GM15510 (cell line): ENCODE data around the gene ETV6.

Experiments
- POLR2A ChIP-seq: IDR thresholded peaks from 3 replicates; pipeline ENCODE4 v1.6.1; 2011; ENCODE audit warnings: borderline replicate concordance; ENCODE audit not compliant: insufficient read length; ENCODE audit errors: extremely low read depth

ETV6 gene

DNA sequence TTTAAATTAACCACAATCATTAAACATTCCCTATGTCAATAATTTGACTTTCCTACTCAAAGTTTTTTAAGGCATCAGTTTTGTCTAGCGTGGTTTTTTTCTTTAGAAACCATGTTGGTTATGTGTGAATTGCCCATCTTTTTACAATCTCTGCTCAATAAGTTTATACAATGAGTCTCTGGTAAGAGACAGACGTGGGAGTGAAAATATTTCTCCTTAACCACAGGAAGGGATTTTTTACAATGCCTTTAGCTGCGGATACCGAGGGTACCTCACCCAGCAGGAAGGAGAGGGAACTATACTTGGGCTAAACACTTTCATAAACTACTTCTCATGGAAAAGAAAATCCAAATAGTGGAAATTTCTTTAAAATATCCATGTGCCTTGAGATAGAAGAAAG is 229.8 kb downstream of the ETV6 start:
- TF ChIP-seq POLR2A = no peak

DNA sequence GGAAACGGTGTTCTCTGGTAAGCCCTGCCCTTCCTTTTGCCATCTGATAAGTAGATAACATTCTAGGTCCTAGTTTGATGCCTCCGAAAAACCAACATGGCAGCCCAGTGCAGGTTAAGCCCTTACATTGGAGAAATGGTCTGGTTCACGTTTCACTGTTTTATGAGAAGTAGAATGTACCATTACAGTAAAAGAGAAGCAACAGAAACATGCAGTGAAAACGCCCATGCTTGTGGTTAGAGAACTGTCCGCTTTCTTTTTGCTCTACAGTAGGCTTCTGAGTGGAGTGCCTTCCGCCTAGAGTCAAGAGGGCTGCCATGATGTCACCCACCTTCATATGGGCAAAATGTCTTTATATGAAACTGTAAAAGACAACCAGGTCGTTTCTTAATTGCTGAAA is 230.9 kb downstream of the ETV6 start:
- TF ChIP-seq POLR2A = no peak

DNA sequence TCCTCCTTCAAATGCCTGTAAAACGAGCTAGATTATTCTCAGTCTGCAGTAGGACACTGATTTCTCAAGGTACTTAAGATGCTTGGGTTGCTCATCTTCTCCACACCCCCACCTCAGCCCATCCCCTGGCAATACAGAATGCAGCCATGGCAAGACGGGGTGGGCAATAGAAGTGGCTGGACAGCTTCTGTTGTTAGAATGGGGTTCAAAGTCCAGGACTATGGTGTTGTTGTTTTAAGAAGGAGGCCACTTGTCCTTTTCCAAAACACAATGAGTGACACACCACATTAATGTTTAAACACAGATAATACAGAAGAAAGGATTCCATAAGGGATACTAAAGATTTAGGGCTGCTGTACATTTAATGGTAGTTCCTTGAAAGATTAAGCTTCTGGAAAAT is 232.4 kb downstream of the ETV6 start:
- no peak for TF ChIP-seq POLR2A

DNA sequence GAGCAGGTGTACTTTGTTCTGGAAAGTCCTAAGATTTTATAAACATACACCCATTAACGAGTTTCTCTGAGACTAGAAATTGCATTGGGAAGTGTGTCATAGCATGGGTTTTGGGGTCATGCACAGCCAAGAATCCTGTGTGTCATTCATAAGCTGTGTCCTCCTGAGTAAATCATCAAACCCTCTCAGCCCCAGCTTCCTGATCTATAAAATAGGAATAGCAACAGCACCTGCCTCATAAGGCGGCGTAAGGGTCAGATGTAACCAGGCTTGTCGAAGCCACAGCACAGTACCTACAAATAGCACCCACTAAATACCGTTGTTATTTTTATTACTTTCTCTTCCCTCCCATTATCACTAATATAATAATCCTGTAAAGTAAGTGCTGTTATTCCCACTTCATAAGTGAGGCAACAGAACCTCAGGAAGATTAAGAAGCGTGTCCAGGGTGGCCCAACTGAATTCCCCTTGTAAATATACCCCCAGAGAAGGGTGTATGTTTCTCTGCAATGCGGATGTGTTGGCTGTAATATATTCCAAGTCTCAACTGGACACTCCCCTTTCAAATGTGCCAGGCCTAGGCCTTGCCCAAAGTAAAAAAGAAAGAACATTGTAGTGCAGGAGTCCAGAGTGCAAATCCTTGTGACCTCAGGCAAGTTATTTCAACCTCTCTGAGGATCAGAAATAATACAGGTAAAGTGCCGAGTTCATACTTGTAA is 233.0 kb downstream of the ETV6 start:
- TF ChIP-seq POLR2A = no peak

DNA sequence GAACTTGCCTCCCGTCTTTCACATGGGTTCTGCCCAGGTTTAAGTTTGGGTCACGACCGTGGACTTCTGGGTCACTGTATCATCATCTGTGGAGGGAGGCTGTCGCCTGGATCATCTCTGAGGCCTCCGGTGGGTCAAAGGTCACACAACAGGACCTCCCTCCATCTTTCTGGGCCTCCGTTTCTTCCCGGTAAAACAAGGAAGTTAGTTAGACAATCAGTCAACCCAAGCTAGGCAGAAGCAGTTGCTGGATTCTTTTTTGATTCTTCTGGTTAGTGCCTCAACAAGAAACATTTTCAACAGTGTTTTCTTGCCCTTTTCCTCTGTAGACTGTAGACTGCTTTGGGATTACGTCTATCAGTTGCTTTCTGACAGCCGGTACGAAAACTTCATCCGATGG is 234.6 kb downstream of the ETV6 start:
- TF ChIP-seq POLR2A = no peak

DNA sequence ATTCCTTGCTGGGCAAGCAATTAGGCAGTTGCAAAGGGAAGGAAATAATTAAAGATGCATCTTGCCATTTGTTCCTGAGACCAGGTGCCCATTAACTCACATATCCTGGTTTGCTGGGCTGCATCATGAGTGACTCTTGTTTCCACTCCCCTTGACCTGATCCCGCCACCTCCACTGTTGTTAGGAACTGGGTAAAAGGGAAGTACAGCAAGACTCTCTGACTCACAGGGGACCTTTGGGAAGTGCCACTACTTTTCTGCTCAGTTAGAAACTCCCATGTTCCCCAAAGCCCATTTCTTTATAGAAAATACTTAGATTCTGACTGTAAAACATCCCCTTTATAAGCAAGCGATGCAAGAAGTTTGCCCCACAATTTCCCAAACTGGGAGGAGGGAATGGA is 235.2 kb downstream of the ETV6 start:
- TF ChIP-seq POLR2A = no peak

DNA sequence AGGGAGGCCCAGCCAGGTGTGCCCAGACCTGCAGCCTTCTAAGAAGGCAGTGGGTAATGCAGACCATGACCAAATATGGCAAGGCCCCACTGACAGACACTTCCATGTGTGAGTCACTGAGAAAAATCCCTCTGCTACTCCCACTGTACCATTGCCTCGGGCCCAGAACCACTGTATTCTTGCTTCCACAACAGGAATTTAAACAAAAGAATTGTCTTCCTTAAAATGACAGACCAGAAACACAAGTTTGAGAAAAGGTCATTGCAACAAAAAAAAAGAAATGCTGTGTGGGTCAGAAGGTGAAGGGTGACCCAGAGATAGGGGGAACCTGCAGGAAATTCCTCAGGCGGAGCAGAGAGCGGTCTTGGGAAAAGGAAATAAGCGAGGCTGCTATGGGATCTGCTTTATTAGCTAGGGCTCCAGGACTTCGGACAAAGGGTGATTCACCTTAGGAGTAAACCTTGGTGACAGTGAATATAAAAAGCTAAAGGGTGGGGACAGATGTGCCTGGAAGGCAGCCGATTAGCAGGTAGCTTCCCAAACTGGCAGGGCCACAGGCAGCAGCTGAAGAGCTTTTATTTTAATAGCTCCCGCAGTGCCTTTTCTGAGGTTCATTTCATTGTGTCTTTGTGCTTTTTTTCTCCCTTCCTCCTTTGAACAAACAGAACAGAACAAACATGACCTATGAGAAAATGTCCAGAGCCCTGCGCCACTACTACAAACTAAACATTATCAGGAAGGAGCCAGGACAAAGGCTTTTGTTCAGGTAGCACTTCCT is 236.0 kb downstream of the ETV6 start:
- no peak for TF ChIP-seq POLR2A

DNA sequence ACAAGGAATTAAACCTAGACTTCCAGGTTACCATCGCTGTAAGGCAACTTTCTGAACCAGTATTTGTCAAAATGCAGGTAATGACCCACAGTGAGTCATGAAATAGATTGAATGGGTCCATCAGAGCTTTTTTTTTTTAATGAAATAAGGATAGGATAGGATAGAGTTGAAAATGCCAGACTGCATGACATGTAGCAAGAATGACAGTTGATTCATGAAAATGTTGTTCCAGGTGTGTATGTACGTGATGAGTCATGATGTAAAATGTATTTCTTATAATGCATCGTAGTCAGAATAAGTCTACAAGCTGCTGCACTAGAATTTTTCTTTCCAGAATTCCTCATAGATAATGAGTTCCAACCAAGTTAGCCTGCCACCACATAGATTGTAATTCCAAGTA is 236.9 kb downstream of the ETV6 start:
- no peak for TF ChIP-seq POLR2A

DNA sequence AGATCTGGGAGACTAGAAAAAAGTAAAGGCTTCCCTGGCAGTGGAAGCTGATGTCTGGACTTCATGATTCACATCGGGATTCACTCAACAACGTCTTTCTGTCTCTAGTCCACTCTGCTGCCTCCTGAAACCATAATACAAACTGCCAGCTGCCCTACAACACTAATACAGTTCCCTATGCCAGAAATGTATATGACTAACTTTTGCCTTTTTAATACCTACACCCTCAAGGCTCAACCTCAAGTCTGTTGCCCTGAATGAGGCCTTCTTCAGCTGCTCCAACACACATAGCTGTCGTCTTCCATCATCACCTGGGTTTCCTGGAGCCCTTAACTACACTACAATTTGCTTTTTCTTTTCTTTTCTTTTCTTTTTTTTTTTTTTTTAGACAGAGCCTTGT is 238.6 kb downstream of the ETV6 start:
- no peak for TF ChIP-seq POLR2A

DNA sequence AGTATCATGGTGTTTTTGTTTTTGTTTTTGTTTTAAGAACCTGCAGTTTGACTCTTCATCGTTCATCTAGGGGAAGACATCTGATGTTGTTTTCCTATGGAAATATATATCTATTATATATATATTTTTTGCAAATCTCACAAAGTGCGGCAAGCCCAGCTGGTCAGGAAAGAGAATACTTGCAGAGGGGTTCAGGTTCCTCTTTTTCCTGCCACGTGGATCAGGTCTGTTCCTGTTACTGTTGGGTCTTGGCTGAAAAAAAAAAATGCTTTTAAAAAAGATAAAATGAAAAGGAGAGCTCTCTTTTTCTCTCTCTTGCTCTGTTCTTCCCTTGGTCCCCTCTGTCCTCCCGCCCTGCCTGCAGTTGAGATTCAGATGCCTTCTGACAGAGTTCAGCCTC is 241.9 kb downstream of the ETV6 start:
- TF ChIP-seq POLR2A = no peak

DNA sequence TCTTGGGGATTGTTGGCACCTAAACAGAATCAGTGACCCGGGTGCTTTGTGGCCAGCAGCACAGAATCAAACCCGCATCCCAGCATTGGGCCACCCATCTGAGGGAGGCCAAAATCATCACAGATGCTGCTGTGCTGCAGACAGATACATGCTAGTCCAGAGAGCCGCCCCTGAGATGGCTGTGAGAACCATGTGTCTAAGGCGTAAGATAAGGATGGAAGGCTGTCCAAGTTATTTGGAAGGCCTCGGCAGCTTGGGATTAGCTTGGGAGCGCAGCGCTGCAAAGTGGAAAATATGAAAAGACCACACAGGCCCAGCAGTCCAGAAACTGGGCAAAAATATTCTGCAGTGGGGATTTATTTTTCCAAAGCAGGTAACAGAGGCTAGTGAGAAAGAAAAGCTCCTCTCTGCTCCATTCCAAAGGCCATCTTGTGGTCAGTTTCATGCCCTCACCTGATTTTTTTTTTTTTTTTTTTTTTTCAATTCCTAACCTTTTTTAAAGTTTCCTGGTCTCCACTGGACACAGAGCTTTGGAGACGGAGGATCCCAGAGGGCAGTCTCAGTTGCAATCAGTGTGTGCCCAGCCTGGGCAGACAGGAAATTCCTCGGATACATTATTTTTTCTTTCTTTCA is 242.4 kb downstream of the ETV6 start:
- TF ChIP-seq POLR2A = no peak

DNA sequence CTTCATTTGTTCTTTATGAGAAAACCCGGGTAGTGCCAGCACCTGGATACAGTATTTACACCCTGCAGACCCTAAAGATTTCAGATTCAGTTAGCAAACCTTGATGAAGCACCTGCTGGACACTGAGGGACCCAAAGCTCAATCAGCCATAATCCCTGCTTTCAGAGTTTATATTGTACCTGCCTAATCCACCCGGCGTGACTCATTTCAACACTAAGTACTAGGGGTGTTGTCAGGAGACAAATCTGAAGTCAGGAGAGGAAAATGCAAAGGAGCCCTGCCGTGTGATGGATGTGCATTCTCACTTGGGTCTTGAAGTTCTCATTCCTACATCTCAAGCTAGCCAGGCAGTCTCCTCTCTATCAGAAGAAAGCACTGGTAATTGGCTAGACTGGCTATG is 244.5 kb downstream of the ETV6 start:
- TF ChIP-seq POLR2A = no peak

DNA sequence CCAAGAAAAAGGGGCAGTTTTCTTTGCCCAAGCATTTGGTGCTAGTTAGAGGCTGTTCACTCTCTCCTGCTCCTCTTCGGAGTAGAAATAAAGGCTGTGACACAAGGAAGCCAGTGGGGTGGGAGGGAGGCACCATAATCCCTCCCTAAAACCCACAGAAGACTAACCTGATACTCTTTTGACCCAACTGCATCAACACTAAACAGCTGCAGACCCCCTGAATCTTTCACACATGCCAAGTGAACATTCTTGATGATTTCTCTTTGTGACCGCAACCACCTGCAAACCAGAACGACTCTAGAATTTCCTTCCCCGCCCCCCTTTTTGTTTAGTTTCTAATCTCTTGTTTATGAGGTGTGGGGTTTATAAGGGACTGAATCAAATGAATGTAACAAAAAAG is 245.4 kb downstream of the ETV6 start:
- TF ChIP-seq POLR2A = no peak

DNA sequence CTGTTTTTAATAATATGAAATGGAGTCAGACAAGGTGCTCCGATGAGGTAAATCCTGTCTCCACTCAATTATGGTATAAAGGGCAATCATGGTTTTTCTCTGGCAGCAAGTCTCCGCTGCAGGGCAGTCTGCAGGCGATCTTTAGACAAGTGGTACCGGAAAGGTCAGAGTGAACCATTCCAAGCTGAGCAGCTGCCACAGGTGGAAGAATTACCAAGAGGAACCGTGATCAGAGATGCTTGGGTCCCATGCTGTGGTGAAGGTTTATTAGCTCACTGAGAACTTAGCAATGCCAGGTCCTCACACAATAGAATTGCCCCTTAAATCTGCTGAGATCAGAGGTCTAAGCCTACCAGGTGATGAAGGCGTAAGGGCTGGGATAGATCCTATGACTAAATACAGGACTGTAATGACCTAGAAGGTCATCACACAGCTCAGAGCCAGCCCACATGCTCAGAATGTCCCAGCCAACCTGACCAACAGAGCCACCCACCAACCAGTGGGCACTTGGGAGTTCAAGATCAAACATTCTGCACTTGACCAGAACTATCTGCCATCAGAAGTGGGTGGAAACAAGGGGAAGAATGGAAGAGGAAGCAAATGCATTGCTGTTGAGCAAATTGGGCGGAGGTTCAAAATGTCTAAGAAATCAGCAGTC is 246.1 kb downstream of the ETV6 start:
- TF ChIP-seq POLR2A = peak; percentile 11

DNA sequence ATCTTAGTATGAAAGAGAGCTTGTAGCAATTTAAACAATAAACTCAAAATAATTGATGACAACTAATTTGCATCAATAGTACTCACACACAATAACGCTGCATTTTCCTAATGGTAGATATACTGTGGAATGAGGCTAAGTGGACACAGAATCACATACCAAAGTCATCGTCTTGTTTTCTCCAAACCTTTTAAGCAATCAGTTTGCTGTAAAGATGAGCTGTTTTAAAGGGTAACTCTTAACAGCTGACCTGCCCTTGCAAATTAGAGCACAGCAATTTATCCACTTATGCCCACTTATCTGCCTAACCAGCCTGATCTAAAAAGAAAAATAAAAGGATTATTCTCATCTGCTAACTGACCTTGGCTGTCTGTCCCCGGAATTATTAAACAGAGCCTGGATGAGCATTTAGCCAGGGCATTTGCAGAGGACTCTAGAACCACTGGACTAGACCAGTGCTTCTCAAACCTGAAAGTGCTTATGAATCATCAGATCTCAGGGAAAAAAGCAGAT is 247.0 kb downstream of the ETV6 start:
- no peak for TF ChIP-seq POLR2A
